GM12865 (cell line): Measurements from ENCODE around the gene ADK.
"Not testable (repeated sequence)": the region's sequence is repeated elsewhere in the genome, so short reads cannot be mapped to it uniquely, and the experiment has no call there.

Experiments used
- DNase-seq: peaks from one replicate; pipeline ENCODE4 v3.0.0; 2010; ENCODE audit warnings: low read depth
- H3K4me3 ChIP-seq: 2 replicates; pipeline ENCODE4 v1.5.1; 2011; ENCODE audit warnings: mild to moderate bottlenecking, low read depth, low read length, control low read depth
- TF ChIP-seq, protein P1 (sequence below): IDR thresholded peaks from 2 replicates; pipeline ENCODE4 v1.5.1; 2011; ENCODE audit warnings: low read length, control low read depth, low read depth, inconsistent platforms; ENCODE audit not compliant: insufficient read depth; ENCODE audit errors: missing control alignments

The ADK gene

DNA sequence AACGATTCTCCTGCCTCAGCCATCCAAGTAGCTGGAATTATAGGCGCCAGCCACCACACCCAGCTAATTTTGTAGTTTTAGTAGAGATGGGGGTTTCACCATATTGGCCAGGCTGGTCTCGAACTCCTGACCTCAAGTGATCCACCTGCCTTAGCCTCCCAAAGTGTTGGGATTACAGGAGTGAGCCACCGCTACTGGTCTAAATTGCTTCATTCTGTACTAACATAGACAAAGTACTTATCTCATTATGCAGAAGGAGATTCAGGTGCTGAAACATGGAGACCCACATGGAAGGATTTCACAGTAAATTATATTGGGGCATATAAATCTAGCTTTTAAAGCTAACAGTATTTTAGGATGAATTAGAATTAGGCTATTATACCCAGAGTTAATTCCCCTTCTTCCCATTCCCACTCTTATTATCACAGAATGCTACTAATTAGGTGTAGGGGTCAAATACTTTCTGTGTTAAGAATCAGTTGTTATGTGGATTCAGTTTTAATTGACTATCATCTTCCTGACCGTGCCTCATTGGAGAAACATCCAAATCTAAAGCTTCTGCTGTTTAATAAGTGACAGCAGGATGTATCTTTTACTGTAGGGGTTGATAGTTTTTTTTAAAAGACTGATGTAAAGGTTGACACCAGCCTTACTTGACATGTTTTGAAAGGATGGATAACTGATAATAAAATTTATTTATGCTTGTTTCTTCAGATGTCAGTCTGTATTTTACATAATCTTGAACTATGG is 27.2 kb downstream of the ADK start:
- no peak for DNase-seq
- TF ChIP-seq, protein P1, sequence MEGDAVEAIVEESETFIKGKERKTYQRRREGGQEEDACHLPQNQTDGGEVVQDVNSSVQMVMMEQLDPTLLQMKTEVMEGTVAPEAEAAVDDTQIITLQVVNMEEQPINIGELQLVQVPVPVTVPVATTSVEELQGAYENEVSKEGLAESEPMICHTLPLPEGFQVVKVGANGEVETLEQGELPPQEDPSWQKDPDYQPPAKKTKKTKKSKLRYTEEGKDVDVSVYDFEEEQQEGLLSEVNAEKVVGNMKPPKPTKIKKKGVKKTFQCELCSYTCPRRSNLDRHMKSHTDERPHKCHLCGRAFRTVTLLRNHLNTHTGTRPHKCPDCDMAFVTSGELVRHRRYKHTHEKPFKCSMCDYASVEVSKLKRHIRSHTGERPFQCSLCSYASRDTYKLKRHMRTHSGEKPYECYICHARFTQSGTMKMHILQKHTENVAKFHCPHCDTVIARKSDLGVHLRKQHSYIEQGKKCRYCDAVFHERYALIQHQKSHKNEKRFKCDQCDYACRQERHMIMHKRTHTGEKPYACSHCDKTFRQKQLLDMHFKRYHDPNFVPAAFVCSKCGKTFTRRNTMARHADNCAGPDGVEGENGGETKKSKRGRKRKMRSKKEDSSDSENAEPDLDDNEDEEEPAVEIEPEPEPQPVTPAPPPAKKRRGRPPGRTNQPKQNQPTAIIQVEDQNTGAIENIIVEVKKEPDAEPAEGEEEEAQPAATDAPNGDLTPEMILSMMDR = no peak
- H3K4me3 ChIP-seq = peak overlapping the region; percentile 84

- DNase-seq = no peak
- TF ChIP-seq, protein P1 = no peak
- no peak overlapping the region; the same call in 1 of the 2 replicates for H3K4me3 ChIP-seq
Measured at GRCh38 chr10:74179111-74179710, 28.2 kb downstream of the ADK start.

DNA sequence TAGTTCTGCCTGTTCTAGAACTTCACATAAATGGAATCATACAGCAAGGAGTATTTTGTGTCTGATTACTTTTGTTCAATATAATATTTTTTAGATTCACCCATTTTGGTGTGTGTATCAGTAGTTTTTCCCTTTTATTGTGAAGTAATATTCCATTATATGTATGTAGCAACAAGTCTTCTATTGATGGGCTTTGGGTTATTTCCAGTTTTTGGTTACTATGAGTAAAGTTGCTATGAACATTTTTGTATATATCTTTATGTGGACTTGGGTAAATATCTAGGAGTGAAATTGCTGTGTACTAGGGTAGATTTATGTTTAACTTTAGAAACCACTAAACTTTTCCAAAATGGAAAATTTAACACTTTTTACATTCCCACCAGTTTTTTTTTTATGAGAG is 35.7 kb downstream of the ADK start:
- TF ChIP-seq, protein P1 = no peak
- DNase-seq = no peak
- H3K4me3 ChIP-seq = no peak overlapping the region

GRCh38 chr10:74187237-74187636 is 36.2 kb downstream of the ADK start:
- no peak for DNase-seq
- TF ChIP-seq, protein P1 = no peak
- H3K4me3 ChIP-seq = no peak overlapping the region

GRCh38 chr10:74188617-74189016 is 37.6 kb downstream of the ADK start:
- not testable (repeated sequence) for H3K4me3 ChIP-seq, DNase-seq

DNA sequence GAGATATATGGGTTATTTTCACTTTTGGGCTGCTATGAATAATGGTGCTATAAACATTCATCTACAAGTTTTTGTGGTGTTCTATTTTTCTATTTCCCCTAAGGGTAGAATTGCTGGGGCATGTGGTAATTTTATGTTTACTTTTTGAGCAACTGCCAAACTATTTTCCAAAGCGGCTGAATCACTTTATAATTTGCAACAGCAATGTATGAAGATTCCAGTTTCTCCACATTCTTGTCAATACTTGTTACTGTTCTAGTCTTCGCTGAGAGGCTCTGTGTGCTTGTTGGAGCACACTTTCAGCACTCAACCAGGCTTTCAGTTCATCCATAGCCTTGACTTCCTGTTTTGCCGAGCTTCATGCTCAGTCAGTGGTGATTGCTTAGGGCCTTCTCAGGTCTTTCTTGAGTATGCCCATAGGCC is 39.0 kb downstream of the ADK start:
- TF ChIP-seq, protein P1 = no peak
- H3K4me3 ChIP-seq = peak overlapping the region; percentile 37
- DNase-seq = peak; percentile 76

- DNase-seq = no peak
- TF ChIP-seq, protein P1 = no peak
- peak overlapping the region; percentile 37 for H3K4me3 ChIP-seq
Measured at GRCh38 chr10:74190494-74190893, 39.5 kb downstream of the ADK start.
